Measurements from ENCODE around the gene EEIG1.

- no peak for TF ChIP-seq EZH2phosphoT487 (IDR thresholded peaks at IDR 0.05; ENCODE audit: borderline replicate concordance)
- no peak for TF ChIP-seq CTCF (conservative IDR thresholded peaks at IDR 0.05; ENCODE audit: low read length)
Measured at GRCh38 chr9:127941062-127941960, 39.5 kb downstream of the EEIG1 start.
